HG02571 (cell line): ENCODE results near the gene SECTM1.

Experiments used
- ATAC-seq: cut with Tn5 transposase; IDR thresholded peaks from one replicate; pipeline ENCODE4 v1.9.1; 2021; ENCODE audit warnings: mild to moderate bottlenecking, moderate library complexity; ENCODE audit not compliant: unreplicated experiment

Gene SECTM1

GRCh38 chr17:82329683-82330321, 3.8 kb downstream of the SECTM1 start:
- no peak for ATAC-seq

GRCh38 chr17:82328994-82329507, 4.5 kb downstream of the SECTM1 start:
- ATAC-seq, result no peak

- ATAC-seq, result no peak
Measured at GRCh38 chr17:82328141-82328993, 5.2 kb downstream of the SECTM1 start.

GRCh38 chr17:82327757-82328140, 5.8 kb downstream of the SECTM1 start:
- ATAC-seq, result no peak

GRCh38 chr17:82327289-82327688, 6.3 kb downstream of the SECTM1 start:
- no peak for ATAC-seq

GRCh38 chr17:82325286-82326180, 8.0 kb downstream of the SECTM1 start:
- no peak for ATAC-seq

- ATAC-seq, result no peak
Measured at GRCh38 chr17:82324566-82325285, 8.8 kb downstream of the SECTM1 start.

GRCh38 chr17:82323514-82324234, 9.9 kb downstream of the SECTM1 start:
- no peak for ATAC-seq

GRCh38 chr17:82322526-82323453, 10.8 kb downstream of the SECTM1 start:
- no peak for ATAC-seq

GRCh38 chr17:82321947-82322466, 11.6 kb downstream of the SECTM1 start:
- ATAC-seq, result no peak

- no peak for ATAC-seq
Measured at GRCh38 chr17:82320956-82321927, 12.3 kb downstream of the SECTM1 start.

- ATAC-seq, result no peak
Measured at GRCh38 chr17:82320140-82320840, 13.3 kb downstream of the SECTM1 start.

- ATAC-seq, result no peak
Measured at GRCh38 chr17:82319619-82320062, 13.9 kb downstream of the SECTM1 start.

GRCh38 chr17:82318772-82319606, 14.6 kb downstream of the SECTM1 start:
- no peak for ATAC-seq

GRCh38 chr17:82318169-82318498, 15.4 kb downstream of the SECTM1 start:
- no peak for ATAC-seq
